Brain microvascular endothelial cell (primary cell): Measurements from ENCODE around the gene POLD3.

Source experiments
- DNase-seq: peaks from one replicate; pipeline ENCODE4 v3.0.0-alpha.2; 2020
- H3K27ac ChIP-seq: fragments of 250-450 bp; sonication (Bioruptor Pico); 2 replicates; pipeline ENCODE4 v1.5.1; 2020; ENCODE audit warnings: mild to moderate bottlenecking, moderate library complexity
- H3K27me3 ChIP-seq: fragments of 250-450 bp; sonication (Bioruptor Pico); replicated peaks from 2 replicates; pipeline ENCODE4 v1.5.1; 2020; ENCODE audit warnings: mild to moderate bottlenecking
- H3K36me3 ChIP-seq: fragments of 250-450 bp; sonication (Bioruptor Pico); replicated peaks from 2 replicates; pipeline ENCODE4 v1.5.1; 2020; ENCODE audit warnings: mild to moderate bottlenecking
- H3K4me3 ChIP-seq: 2 replicates; pipeline ENCODE4 v1.5.1; 2011; ENCODE audit warnings: low read depth, mild to moderate bottlenecking, control low read depth, low read length, moderate library complexity
- in situ Hi-C: cut with HindIII; loops from 2 replicates; pipeline ENCODE4 v1.10.0; 2017; ENCODE audit warnings: low sequenced_read_pairs, low pct_ligation_motif_present
- TF ChIP-seq, protein P1 (sequence below): IDR thresholded peaks from 2 replicates; pipeline ENCODE4 v1.5.1; 2011; ENCODE audit warnings: low read depth, mild to moderate bottlenecking, moderate library complexity, low read length, control low read depth, inconsistent platforms; ENCODE audit errors: missing control alignments

POLD3 gene

DNA sequence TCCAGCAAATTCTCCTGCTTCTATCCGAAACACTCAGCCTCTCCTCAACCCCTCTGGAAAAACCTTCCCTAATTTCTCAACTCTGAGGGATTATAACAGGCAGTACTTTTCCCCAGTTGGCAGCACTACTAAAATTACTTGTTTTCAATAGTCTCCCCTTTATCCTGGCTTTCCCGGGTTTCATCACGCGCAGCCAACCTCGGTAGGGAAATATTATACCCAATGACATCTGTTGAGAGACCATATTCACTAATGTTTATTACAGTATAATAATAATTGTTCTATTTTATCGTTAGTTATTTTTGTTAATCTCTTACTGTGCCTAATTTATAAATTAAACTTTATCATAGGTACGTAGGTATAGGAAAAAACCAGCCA, 330 bp upstream of the POLD3 start:
- H3K27me3 ChIP-seq = no peaks in the 10 kb centered on the region
- TF ChIP-seq, protein P1, sequence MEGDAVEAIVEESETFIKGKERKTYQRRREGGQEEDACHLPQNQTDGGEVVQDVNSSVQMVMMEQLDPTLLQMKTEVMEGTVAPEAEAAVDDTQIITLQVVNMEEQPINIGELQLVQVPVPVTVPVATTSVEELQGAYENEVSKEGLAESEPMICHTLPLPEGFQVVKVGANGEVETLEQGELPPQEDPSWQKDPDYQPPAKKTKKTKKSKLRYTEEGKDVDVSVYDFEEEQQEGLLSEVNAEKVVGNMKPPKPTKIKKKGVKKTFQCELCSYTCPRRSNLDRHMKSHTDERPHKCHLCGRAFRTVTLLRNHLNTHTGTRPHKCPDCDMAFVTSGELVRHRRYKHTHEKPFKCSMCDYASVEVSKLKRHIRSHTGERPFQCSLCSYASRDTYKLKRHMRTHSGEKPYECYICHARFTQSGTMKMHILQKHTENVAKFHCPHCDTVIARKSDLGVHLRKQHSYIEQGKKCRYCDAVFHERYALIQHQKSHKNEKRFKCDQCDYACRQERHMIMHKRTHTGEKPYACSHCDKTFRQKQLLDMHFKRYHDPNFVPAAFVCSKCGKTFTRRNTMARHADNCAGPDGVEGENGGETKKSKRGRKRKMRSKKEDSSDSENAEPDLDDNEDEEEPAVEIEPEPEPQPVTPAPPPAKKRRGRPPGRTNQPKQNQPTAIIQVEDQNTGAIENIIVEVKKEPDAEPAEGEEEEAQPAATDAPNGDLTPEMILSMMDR = no peak
- DNase-seq = no peak
- in situ Hi-C loops = no loop called here
- H3K36me3 ChIP-seq = no peaks in the 10 kb centered on the region
- H3K27ac ChIP-seq = peak overlapping the region; percentile 44
- H3K4me3 ChIP-seq = peak overlapping the region; percentile 90

DNA sequence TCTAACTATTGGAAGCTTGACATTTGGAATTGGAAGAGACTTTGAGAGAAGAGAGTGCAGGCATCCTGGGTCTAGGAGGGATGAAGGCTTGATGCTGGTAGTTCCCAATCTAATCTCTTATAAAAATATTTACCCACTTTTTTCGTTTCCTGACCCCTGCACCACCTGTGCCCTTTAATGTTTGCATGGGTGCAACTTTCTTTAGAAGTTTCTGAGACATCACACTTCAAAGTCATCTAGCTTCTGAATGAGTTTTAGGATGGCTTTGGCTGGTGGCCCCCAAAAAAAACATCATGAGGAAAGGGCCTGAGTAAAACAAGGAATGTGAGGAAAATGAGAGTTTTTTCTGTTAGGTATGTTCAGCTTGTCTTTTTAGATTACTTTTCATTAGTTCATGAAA, 1.1 kb downstream of the POLD3 start:
- in situ Hi-C loops = no loop called here
- Histone ChIP-seq H3K27ac (no peak overlapping the region), H3K36me3 (no peaks in the 10 kb centered on the region), H3K4me3 (peak overlapping the region; percentile 90), H3K27me3 (no peaks in the 10 kb centered on the region)
- DNase-seq = no peak
- TF ChIP-seq, protein P1 = no peak

DNA sequence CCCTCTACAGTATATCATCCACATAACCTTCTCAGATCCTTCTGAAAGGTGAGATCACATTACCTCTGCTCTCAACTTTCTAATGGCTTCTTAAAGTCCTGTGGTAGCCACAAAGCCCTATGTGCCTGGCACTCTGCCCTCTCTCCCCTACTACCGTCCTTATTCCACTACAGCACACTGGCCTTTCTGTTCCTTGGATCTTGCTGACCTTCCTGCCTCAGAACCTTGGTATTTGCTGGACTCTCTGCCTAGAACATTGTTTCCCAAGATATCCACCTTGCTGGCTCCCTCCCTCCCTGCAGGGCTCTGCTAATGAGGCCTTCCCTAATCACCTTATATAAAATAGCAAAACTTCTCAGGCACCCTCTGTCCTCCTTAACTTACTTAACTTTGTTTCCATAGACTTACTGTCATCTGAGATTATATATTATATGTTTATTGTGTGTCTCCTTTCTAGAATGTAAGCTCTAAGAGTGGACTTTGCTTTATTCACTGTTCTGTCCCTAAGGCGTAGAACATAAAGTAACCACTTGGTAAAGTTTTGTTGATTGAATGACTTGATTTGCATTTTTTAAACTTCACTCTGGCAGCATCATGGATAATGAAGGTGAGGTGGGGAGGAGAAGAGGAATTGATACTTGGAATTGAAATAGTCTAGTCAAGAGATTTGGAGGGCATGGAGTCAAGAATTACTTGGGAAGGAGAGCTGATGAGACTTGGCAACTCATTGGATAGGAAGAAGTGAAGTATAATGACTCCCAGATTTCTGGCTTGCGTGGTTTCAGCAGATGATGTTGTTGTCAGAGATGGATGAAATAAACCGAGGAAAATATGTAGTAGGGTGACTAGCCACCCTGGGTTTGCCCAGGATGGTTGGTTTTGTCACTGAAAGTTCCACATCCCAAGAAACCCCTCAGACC, 10.5 kb downstream of the POLD3 start:
- DNase-seq = no peak
- Histone ChIP-seq H3K27ac (no peak overlapping the region), H3K4me3 (no peak overlapping the region), H3K36me3 (no peaks in the 10 kb centered on the region), H3K27me3 (no peaks in the 10 kb centered on the region)
- TF ChIP-seq, protein P1 = no peak
- in situ Hi-C loops = loop anchor here (25.0 kb wide), 1 partner anchor 134 kb away; the partner anchor contains the start of genes CHRDL2 and RNF169

DNA sequence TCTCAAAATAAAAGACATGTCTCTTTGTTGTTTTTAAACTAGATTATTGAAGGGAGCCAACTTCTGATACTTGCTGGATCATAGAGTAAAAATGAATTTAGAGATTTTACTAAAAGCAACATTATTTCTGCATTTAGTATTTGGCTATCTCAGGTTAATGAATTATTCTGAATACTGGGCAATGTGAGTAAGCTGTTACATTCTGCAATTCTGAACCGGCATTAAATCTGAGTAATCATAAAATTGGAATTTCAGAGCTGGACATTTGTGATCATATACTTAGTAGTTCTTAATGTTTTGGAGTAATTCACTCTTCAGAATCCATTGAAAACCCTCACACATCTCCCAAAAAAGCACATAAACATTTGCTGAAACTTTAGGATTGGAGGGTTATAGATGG, 11.5 kb downstream of the POLD3 start:
- Histone ChIP-seq H3K4me3 (no peak overlapping the region), H3K36me3 (no peaks in the 10 kb centered on the region), H3K27me3 (no peaks in the 10 kb centered on the region), H3K27ac (no peak overlapping the region)
- DNase-seq = no peak
- in situ Hi-C loops = loop anchor here (25.0 kb wide), 1 partner anchor 133 kb away; the partner anchor contains the start of genes CHRDL2 and RNF169
- TF ChIP-seq, protein P1 = no peak

DNA sequence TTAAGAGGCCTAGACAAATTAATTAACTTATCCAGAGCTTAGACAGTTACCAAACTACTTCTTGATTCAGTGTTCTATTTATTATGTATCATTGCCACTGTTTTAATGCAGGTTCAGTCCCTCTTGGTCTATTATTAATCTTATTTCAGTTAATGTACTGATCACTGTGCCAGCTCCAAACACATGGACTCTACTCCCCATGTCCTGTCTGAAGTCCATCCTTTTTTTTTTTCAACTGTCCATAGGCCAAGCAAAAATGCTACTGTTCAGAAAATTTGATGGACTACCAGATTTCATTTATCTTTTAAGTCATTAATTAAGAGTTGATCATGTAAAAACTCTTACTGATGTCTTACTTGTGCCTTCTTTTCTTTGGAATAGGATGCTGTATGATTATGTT, 11.9 kb downstream of the POLD3 start:
- DNase-seq = no peak
- H3K4me3 ChIP-seq = no peak overlapping the region
- in situ Hi-C loops = loop anchor here (25.0 kb wide), 1 partner anchor 133 kb away; the partner anchor contains the start of genes CHRDL2 and RNF169
- TF ChIP-seq, protein P1 = no peak
- H3K36me3 ChIP-seq = no peaks in the 10 kb centered on the region
- no peak overlapping the region for H3K27ac ChIP-seq
- no peaks in the 10 kb centered on the region for H3K27me3 ChIP-seq

DNA sequence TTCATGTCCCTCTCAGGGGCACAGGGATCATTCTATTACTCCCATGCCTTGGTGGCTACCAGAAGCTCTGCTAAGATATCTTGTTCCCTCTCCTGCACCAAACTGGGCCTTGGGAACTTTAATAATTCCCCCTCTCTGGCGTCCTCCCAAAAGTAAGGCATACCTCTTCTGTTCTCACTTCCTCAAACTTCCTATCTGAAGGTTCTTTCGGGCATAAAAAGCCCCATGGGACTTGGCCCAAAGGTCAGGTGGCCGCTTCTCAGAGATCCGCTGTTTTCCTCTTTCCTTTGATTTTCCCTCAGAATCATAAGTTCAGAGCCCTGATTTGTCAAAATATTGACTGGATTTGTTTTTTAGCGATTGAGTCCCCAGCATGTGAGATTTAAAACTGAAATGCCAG, 13.0 kb downstream of the POLD3 start:
- Histone ChIP-seq H3K27ac (no peak overlapping the region), H3K27me3 (no peaks in the 10 kb centered on the region), H3K36me3 (no peaks in the 10 kb centered on the region), H3K4me3 (no peak overlapping the region)
- no peak for DNase-seq
- in situ Hi-C loops = loop anchor here (25.0 kb wide), 1 partner anchor 132 kb away; the partner anchor contains the start of genes CHRDL2 and RNF169
- TF ChIP-seq, protein P1 = no peak
